DND-41 (cell line): ENCODE measurements around the gene PLEKHJ1.

Experiments used
- EZH2 ChIP-seq: IDR thresholded peaks from 3 replicates; pipeline ENCODE4 v1.6.1; 2012; ENCODE audit warnings: borderline replicate concordance, low read depth, mild to moderate bottlenecking, moderate library complexity, low read length, inconsistent platforms; ENCODE audit not compliant: severe bottlenecking
- TF ChIP-seq, protein P1 (sequence below): IDR thresholded peaks from 2 replicates; pipeline ENCODE4 v1.5.1; 2012; ENCODE audit warnings: borderline replicate concordance, low read length, moderate library complexity, mild to moderate bottlenecking; ENCODE audit not compliant: poor library complexity, severe bottlenecking; ENCODE audit errors: extremely low read depth

- TF ChIP-seq, protein P1, sequence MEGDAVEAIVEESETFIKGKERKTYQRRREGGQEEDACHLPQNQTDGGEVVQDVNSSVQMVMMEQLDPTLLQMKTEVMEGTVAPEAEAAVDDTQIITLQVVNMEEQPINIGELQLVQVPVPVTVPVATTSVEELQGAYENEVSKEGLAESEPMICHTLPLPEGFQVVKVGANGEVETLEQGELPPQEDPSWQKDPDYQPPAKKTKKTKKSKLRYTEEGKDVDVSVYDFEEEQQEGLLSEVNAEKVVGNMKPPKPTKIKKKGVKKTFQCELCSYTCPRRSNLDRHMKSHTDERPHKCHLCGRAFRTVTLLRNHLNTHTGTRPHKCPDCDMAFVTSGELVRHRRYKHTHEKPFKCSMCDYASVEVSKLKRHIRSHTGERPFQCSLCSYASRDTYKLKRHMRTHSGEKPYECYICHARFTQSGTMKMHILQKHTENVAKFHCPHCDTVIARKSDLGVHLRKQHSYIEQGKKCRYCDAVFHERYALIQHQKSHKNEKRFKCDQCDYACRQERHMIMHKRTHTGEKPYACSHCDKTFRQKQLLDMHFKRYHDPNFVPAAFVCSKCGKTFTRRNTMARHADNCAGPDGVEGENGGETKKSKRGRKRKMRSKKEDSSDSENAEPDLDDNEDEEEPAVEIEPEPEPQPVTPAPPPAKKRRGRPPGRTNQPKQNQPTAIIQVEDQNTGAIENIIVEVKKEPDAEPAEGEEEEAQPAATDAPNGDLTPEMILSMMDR: no peak
- no peak for TF ChIP-seq EZH2
Observed at GRCh38 chr19:2236064-2236313, 140 bp downstream of the PLEKHJ1 start.
